Measurements from ENCODE around the gene NPTX1. TPM values are rescaled to one million over a fixed set of nuclear protein-coding genes. Genes with fewer than 3 reads are reported as not detected.

The NPTX1 gene
- polyA plus RNA-seq, 1 donor from 2014 or later = 0.56 TPM

GRCh38 chr17:80432961-80433550 is 43.4 kb downstream of the NPTX1 start:
- H4K20me1 ChIP-seq (ENCODE audit: insufficient read depth) = no peaks in the 10 kb centered on the region
- no peak overlapping the region for H3K27ac ChIP-seq (ENCODE audit: low read length)
- TF ChIP-seq SMC3 (conservative IDR thresholded peaks at IDR 0.05; ENCODE audit: poor library complexity) (no peak), TAF1 (IDR thresholded peaks at IDR 0.05; ENCODE audit: low read depth) (no peak), POLR2AphosphoS5 (IDR thresholded peaks at IDR 0.05) (no peak), REST (IDR thresholded peaks at IDR 0.05; ENCODE audit: borderline replicate concordance) (no peak), MXI1 (conservative IDR thresholded peaks at IDR 0.05; ENCODE audit: poor library complexity, severe bottlenecking) (no peak), EP300 (conservative IDR thresholded peaks at IDR 0.05; ENCODE audit: poor library complexity, severe bottlenecking) (no peak), CTCF (IDR thresholded peaks at IDR 0.05; ENCODE audit: poor library complexity, severe bottlenecking) (no peak), RAD21 (conservative IDR thresholded peaks at IDR 0.05) (no peak)
- no peak overlapping the region for H3K9ac ChIP-seq (ENCODE audit: low read length)
- H3K79me2 ChIP-seq (replicated peaks; ENCODE audit: insufficient read depth, low read length) = no peaks in the 10 kb centered on the region
- H3K27me3 ChIP-seq (ENCODE audit: insufficient read depth, low read depth, low read length) = no peaks in the 10 kb centered on the region
- no peak overlapping the region for H2AFZ ChIP-seq (ENCODE audit: low read depth, low read length)
- H3F3A ChIP-seq (ENCODE audit: insufficient read depth, low read length, poor library complexity, severe bottlenecking) = no peaks in the 10 kb centered on the region
- H3K9me3 ChIP-seq (ENCODE audit: low read length) = no peaks in the 10 kb centered on the region
- H3K9me2 ChIP-seq (ENCODE audit: insufficient read depth, low read length) = no peaks in the 10 kb centered on the region
- no peak overlapping the region for H3K4me2 ChIP-seq (ENCODE audit: low read length)
- no peaks in the 10 kb centered on the region for H3K36me3 ChIP-seq (ENCODE audit: insufficient read depth, low read length)
- H3K4me3 ChIP-seq (ENCODE audit: low read length) = no peak overlapping the region

DNA sequence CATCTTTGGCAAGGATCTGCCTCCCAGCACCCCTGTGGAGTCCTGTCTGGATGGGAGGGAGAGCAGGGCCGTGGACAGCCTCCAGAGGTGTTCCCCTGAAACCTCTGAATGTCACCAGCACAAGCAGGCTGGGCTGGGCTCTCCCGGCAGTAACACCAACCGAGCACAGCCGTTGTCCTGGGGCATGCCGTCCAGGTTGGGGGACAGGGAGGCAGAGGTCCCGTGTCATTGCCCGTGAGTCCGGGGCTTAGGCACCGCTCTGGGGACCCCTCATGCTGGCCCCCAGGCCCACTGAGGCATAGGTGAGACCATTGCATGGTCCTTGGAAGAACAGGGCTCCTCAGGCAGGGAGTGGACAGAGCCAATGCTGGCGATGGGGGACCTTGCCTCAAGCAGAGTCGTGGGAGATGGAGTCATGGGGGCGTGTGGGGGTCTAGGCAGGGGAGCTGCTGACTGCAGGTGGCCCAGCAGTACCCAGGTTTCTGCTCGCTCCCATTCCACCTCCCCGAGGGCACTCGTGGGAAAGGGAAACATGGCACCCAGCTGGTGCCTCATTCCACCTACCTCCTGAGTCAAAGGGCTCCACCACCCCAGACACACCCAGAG is 44.0 kb downstream of the NPTX1 start:
- H3K79me2 ChIP-seq (replicated peaks; ENCODE audit: insufficient read depth, low read length) = no peaks in the 10 kb centered on the region
- H4K20me1 ChIP-seq (ENCODE audit: insufficient read depth) = no peaks in the 10 kb centered on the region
- H3K4me2 ChIP-seq (ENCODE audit: low read length) = no peak overlapping the region
- no peak overlapping the region for H3K9ac ChIP-seq (ENCODE audit: low read length)
- no peak overlapping the region for H3K27ac ChIP-seq (ENCODE audit: low read length)
- no peaks in the 10 kb centered on the region for H3K9me2 ChIP-seq (ENCODE audit: insufficient read depth, low read length)
- no peak for TF ChIP-seq CTCF (IDR thresholded peaks at IDR 0.05; ENCODE audit: poor library complexity, severe bottlenecking)
- TF ChIP-seq EP300 (conservative IDR thresholded peaks at IDR 0.05; ENCODE audit: poor library complexity, severe bottlenecking) = no peak
- TF ChIP-seq SMC3 (conservative IDR thresholded peaks at IDR 0.05; ENCODE audit: poor library complexity) = no peak
- TF ChIP-seq REST (IDR thresholded peaks at IDR 0.05; ENCODE audit: borderline replicate concordance) = no peak
- TF ChIP-seq MXI1 (conservative IDR thresholded peaks at IDR 0.05; ENCODE audit: poor library complexity, severe bottlenecking) = no peak
- no peak for TF ChIP-seq TAF1 (IDR thresholded peaks at IDR 0.05; ENCODE audit: low read depth)
- TF ChIP-seq POLR2AphosphoS5 (IDR thresholded peaks at IDR 0.05) = no peak
- no peak for TF ChIP-seq RAD21 (conservative IDR thresholded peaks at IDR 0.05)
- no peak for TF ChIP-seq EZH2 (IDR thresholded peaks at IDR 0.05; ENCODE audit: borderline replicate concordance, insufficient read depth, low read length, poor library complexity, severe bottlenecking)
- no peaks in the 10 kb centered on the region for H3F3A ChIP-seq (ENCODE audit: insufficient read depth, low read length, poor library complexity, severe bottlenecking)
- H2AFZ ChIP-seq (ENCODE audit: low read depth, low read length) = no peak overlapping the region
- H3K4me3 ChIP-seq (ENCODE audit: low read length) = no peak overlapping the region
- H3K36me3 ChIP-seq (ENCODE audit: insufficient read depth, low read length) = no peaks in the 10 kb centered on the region
- no peaks in the 10 kb centered on the region for H3K9me3 ChIP-seq (ENCODE audit: low read length)
- H3K27me3 ChIP-seq (ENCODE audit: insufficient read depth, low read depth, low read length) = no peaks in the 10 kb centered on the region

Measured in neural cell (in vitro differentiated cells).